ENCODE results near the gene FIGN. TPM values are rescaled to one million over a fixed set of nuclear protein-coding genes. Genes with fewer than 3 reads are reported as not detected.

Gene FIGN
- total RNA-seq, 1 donor from 2014 or later: 1.0 TPM

- no peak overlapping the region for H3K9ac ChIP-seq (ENCODE audit: low read depth in 1 of 3, low read length in 3 of 3)
- no peaks in the 10 kb centered on the region for H3K27me3 ChIP-seq (ENCODE audit: control insufficient read depth in 3 of 3, insufficient read depth in 3 of 3, low read length in 3 of 3)
- no peaks in the 10 kb centered on the region for H3K36me3 ChIP-seq (ENCODE audit: control insufficient read depth in 3 of 3, insufficient read depth in 3 of 3, low read length in 3 of 3)
- peaks cover 0 to 6% (median 0%) of the 10 kb centered on the region in 3 donors for H3K4me1 ChIP-seq (ENCODE audit: control insufficient read depth in 3 of 3, insufficient read depth in 3 of 3, low read length in 3 of 3)
- no peak overlapping the region for H3K27ac ChIP-seq (ENCODE audit: low read depth, low read length)
- no peak overlapping the region for H3K4me3 ChIP-seq (ENCODE audit: low read length in 3 of 3)
- H3K9me3 ChIP-seq (ENCODE audit: control insufficient read depth in 3 of 3, low read length in 3 of 3): no peaks in the 10 kb centered on the region
Measured at GRCh38 chr2:163713534-163714311, 22.1 kb downstream of the FIGN start.

DNA sequence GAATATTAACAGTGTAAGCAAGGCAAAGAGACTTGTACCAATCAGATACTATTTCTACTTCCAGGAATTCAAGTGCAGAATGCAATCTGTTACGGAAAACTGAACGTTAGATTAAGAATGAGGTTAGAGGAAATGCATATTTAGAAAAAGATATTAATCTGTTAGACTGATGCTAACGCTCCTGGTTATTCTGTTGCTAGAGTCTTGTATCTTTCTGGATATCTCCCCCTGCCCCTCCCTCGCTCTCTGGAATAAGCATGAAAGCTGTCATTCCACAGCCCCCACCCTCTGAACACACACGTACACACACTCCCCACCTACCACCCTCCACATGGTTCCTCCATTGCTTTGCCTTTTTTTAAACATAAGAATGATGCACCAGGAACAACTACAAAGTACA, 24.1 kb downstream of the FIGN start:
- no peak overlapping the region for H3K27ac ChIP-seq (ENCODE audit: low read depth, low read length)
- H3K4me1 ChIP-seq (ENCODE audit: control insufficient read depth in 3 of 3, insufficient read depth in 3 of 3, low read length in 3 of 3): peaks cover 0 to 3% (median 0%) of the 10 kb centered on the region in 3 donors
- no peaks in the 10 kb centered on the region for H3K36me3 ChIP-seq (ENCODE audit: control insufficient read depth in 3 of 3, insufficient read depth in 3 of 3, low read length in 3 of 3)
- no peak overlapping the region for H3K9ac ChIP-seq (ENCODE audit: low read depth in 1 of 3, low read length in 3 of 3)
- H3K9me3 ChIP-seq (ENCODE audit: control insufficient read depth in 3 of 3, low read length in 3 of 3): no peaks in the 10 kb centered on the region
- no peaks in the 10 kb centered on the region for H3K27me3 ChIP-seq (ENCODE audit: control insufficient read depth in 3 of 3, insufficient read depth in 3 of 3, low read length in 3 of 3)
- no peak overlapping the region for H3K4me3 ChIP-seq (ENCODE audit: low read length in 3 of 3)

GRCh38 chr2:163711258-163711657, 24.6 kb downstream of the FIGN start:
- Histone ChIP-seq H3K4me3 (ENCODE audit: low read length in 3 of 3) (no peak overlapping the region), H3K27me3 (ENCODE audit: control insufficient read depth in 3 of 3, insufficient read depth in 3 of 3, low read length in 3 of 3) (no peaks in the 10 kb centered on the region), H3K9ac (ENCODE audit: low read depth in 1 of 3, low read length in 3 of 3) (no peak overlapping the region), H3K27ac (ENCODE audit: low read depth, low read length) (no peak overlapping the region), H3K9me3 (ENCODE audit: control insufficient read depth in 3 of 3, low read length in 3 of 3) (no peaks in the 10 kb centered on the region), H3K36me3 (ENCODE audit: control insufficient read depth in 3 of 3, insufficient read depth in 3 of 3, low read length in 3 of 3) (no peaks in the 10 kb centered on the region), H3K4me1 (ENCODE audit: control insufficient read depth in 3 of 3, insufficient read depth in 3 of 3, low read length in 3 of 3) (peaks cover 0 to 3% (median 0%) of the 10 kb centered on the region in 3 donors)

DNA sequence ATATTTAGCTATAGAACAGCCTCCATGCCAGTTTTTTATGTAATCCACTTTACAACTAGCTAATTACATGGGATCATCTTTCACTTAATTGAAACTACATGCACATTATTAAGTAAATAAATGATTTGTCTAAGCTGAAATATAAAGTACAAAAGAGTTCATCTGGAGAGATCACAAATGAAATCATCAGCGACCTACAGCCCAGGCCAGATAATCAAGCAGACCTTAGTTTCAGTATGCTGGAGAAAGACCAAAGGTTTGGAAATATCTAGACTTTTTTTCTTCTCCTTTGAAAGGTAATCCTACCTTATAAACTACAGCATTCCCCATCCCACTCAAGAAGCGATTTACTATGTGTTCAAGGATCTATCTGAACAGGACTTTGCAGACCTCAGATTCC, 26.5 kb downstream of the FIGN start:
- Histone ChIP-seq H3K27ac (ENCODE audit: low read depth, low read length) (no peak overlapping the region), H3K9me3 (ENCODE audit: control insufficient read depth in 3 of 3, low read length in 3 of 3) (no peaks in the 10 kb centered on the region), H3K27me3 (ENCODE audit: control insufficient read depth in 3 of 3, insufficient read depth in 3 of 3, low read length in 3 of 3) (no peaks in the 10 kb centered on the region), H3K4me1 (ENCODE audit: control insufficient read depth in 3 of 3, insufficient read depth in 3 of 3, low read length in 3 of 3) (no peaks in the 10 kb centered on the region), H3K9ac (ENCODE audit: low read depth in 1 of 3, low read length in 3 of 3) (no peak overlapping the region), H3K36me3 (ENCODE audit: control insufficient read depth in 3 of 3, insufficient read depth in 3 of 3, low read length in 3 of 3) (no peaks in the 10 kb centered on the region), H3K4me3 (ENCODE audit: low read length in 3 of 3) (no peak overlapping the region)

- Histone ChIP-seq H3K27ac (ENCODE audit: low read depth, low read length) (no peak overlapping the region), H3K4me3 (ENCODE audit: low read length in 3 of 3) (no peak overlapping the region)
Measured at GRCh38 chr2:163708265-163708664, 27.5 kb downstream of the FIGN start.

DNA sequence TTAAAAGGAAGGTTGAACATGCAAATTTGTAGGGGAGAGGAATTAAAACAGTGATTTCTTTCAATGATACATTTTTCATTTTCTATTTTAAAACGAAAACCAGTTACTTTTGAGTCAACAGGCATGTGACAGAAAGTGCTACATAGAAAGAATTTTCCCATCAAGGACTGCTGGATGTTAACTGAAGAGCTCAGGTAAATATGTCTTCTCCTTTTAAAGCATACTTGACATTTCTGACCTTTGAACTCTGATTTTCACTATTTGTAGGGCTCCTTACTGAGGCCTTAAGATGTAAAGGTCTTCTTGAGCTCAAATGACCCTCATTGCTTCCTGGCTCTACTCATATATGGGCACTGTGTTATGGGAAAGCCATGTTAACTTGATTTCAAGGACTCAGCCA, 32.4 kb downstream of the FIGN start:
- H3K9ac ChIP-seq (ENCODE audit: low read depth in 1 of 3, low read length in 3 of 3): no peak overlapping the region
- H3K4me3 ChIP-seq (ENCODE audit: low read length in 3 of 3): no peak overlapping the region
- no peaks in the 10 kb centered on the region for H3K36me3 ChIP-seq (ENCODE audit: control insufficient read depth in 3 of 3, insufficient read depth in 3 of 3, low read length in 3 of 3)
- H3K9me3 ChIP-seq (ENCODE audit: control insufficient read depth in 3 of 3, low read length in 3 of 3): no peaks in the 10 kb centered on the region
- H3K27ac ChIP-seq (ENCODE audit: low read depth, low read length): no peak overlapping the region
- no peaks in the 10 kb centered on the region for H3K27me3 ChIP-seq (ENCODE audit: control insufficient read depth in 3 of 3, insufficient read depth in 3 of 3, low read length in 3 of 3)
- H3K4me1 ChIP-seq (ENCODE audit: control insufficient read depth in 3 of 3, insufficient read depth in 3 of 3, low read length in 3 of 3): peaks cover 0 to 9% (median 0%) of the 10 kb centered on the region in 3 donors

More at GRCh38 chr2:163708265-163708664, 27.5 kb downstream of the FIGN start:
- no peaks in the 10 kb centered on the region for H3K9me3 ChIP-seq (ENCODE audit: control insufficient read depth in 3 of 3, low read length in 3 of 3)
- no peaks in the 10 kb centered on the region for H3K4me1 ChIP-seq (ENCODE audit: control insufficient read depth in 3 of 3, insufficient read depth in 3 of 3, low read length in 3 of 3)
- H3K27me3 ChIP-seq (ENCODE audit: control insufficient read depth in 3 of 3, insufficient read depth in 3 of 3, low read length in 3 of 3): no peaks in the 10 kb centered on the region
- no peak overlapping the region for H3K9ac ChIP-seq (ENCODE audit: low read depth in 1 of 3, low read length in 3 of 3)
- H3K36me3 ChIP-seq (ENCODE audit: control insufficient read depth in 3 of 3, insufficient read depth in 3 of 3, low read length in 3 of 3): no peaks in the 10 kb centered on the region

GRCh38 chr2:163701399-163702195, 34.2 kb downstream of the FIGN start:
- no peak overlapping the region for H3K9ac ChIP-seq (ENCODE audit: low read depth in 1 of 3, low read length in 3 of 3)
- H3K27me3 ChIP-seq (ENCODE audit: control insufficient read depth in 3 of 3, insufficient read depth in 3 of 3, low read length in 3 of 3): no peaks in the 10 kb centered on the region
- no peaks in the 10 kb centered on the region for H3K9me3 ChIP-seq (ENCODE audit: control insufficient read depth in 3 of 3, low read length in 3 of 3)
- H3K4me3 ChIP-seq (ENCODE audit: low read length in 3 of 3): no peak overlapping the region
- H3K27ac ChIP-seq (ENCODE audit: low read depth, low read length): no peak overlapping the region
- peaks cover 0 to 9% (median 0%) of the 10 kb centered on the region in 3 donors for H3K4me1 ChIP-seq (ENCODE audit: control insufficient read depth in 3 of 3, insufficient read depth in 3 of 3, low read length in 3 of 3)
- H3K36me3 ChIP-seq (ENCODE audit: control insufficient read depth in 3 of 3, insufficient read depth in 3 of 3, low read length in 3 of 3): no peaks in the 10 kb centered on the region

- no peak overlapping the region for H3K27ac ChIP-seq (ENCODE audit: low read depth, low read length)
- no peaks in the 10 kb centered on the region for H3K36me3 ChIP-seq (ENCODE audit: control insufficient read depth in 3 of 3, insufficient read depth in 3 of 3, low read length in 3 of 3)
- peaks cover 0 to 9% (median 0%) of the 10 kb centered on the region in 3 donors for H3K4me1 ChIP-seq (ENCODE audit: control insufficient read depth in 3 of 3, insufficient read depth in 3 of 3, low read length in 3 of 3)
- H3K4me3 ChIP-seq (ENCODE audit: low read length in 3 of 3): no peak overlapping the region
- no peaks in the 10 kb centered on the region for H3K27me3 ChIP-seq (ENCODE audit: control insufficient read depth in 3 of 3, insufficient read depth in 3 of 3, low read length in 3 of 3)
- no peak overlapping the region for H3K9ac ChIP-seq (ENCODE audit: low read depth in 1 of 3, low read length in 3 of 3)
- no peaks in the 10 kb centered on the region for H3K9me3 ChIP-seq (ENCODE audit: control insufficient read depth in 3 of 3, low read length in 3 of 3)
Measured at GRCh38 chr2:163698857-163699256, 37.0 kb downstream of the FIGN start.

DNA sequence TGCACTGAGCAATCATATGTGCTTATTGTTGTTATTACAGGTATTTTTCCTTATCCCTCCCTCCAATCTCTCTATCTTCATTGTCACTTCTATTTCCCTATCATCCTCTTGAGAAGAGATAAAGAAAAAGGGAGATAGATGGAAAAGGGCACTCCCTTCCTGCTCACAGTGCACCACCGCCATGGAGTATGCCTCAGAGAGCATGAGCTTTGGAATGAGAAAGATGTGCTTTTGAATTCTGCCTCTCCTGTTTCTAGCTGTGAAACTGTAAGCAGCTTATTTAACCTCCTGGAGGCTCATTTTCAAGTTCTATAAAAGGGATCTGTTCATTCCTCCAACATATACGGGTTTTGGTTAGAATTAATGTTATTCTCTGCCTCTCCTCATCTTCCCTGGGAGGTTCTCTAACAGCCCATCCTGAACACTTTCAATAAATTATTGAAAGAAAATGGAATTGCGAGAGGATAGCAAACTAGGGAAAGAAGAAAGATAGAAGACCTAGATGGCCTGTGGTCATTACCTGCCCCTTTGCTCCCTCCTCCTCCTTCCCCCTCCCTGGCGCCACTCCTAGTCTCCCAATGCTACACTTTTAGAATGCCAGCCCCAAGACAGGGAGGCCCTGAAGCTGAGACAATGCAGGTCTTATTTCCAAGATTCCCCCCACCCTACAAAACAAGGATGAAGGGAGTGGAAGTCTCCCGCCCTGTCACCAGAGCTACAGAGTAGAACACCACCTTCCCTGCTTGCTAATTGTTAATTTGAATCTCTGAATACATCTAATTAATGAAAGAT, 37.8 kb downstream of the FIGN start:
- Histone ChIP-seq H3K4me1 (ENCODE audit: control insufficient read depth in 3 of 3, insufficient read depth in 3 of 3, low read length in 3 of 3) (peaks cover 0 to 9% (median 0%) of the 10 kb centered on the region in 3 donors), H3K27ac (ENCODE audit: low read depth, low read length) (no peak overlapping the region), H3K36me3 (ENCODE audit: control insufficient read depth in 3 of 3, insufficient read depth in 3 of 3, low read length in 3 of 3) (no peaks in the 10 kb centered on the region), H3K4me3 (ENCODE audit: low read length in 3 of 3) (no peak overlapping the region), H3K27me3 (ENCODE audit: control insufficient read depth in 3 of 3, insufficient read depth in 3 of 3, low read length in 3 of 3) (no peaks in the 10 kb centered on the region), H3K9me3 (ENCODE audit: control insufficient read depth in 3 of 3, low read length in 3 of 3) (no peaks in the 10 kb centered on the region), H3K9ac (ENCODE audit: low read depth in 1 of 3, low read length in 3 of 3) (no peak overlapping the region)
